IMR-90 (cell line): ENCODE measurements around the gene FLYWCH1. TPM values are rescaled to one million over a fixed set of nuclear protein-coding genes. Genes with fewer than 3 reads are reported as not detected.

ENCODE experiments used
- ATAC-seq: fragments of 200-7000 bp; cut with Tn5 transposase; 2 replicates; pipeline ENCODE4 v1.9.1; 2020; ENCODE audit warnings: low read depth, mild to moderate bottlenecking, moderate library complexity
- BruUV-seq: library from RNA; stranded (reverse); fragments of 400-500 nt; replicated peaks from 2 replicates; lab custom pipeline; 2021; lab: Mats Ljungman, UMichigan
- CTCF ChIA-PET: fragments of 300-600 bp; formaldehyde crosslinking; extraction: SDS; loops from one replicate; lab custom pipeline; 2021; ENCODE audit warnings: antibody characterized with exemption; lab: Yijun Ruan, JAX
- POLR2A ChIA-PET: fragments of 300-600 bp; sonication (Branson Sonifier 250); formaldehyde crosslinking; loops from one replicate; lab custom pipeline; 2022; ENCODE audit warnings: antibody characterized with exemption; ENCODE audit not compliant: unreplicated experiment; lab: Charles Lee
- DNase-seq: peaks from one replicate; pipeline ENCODE4 v3.0.0; 2013
- H2AFZ ChIP-seq: replicated peaks from 2 replicates; pipeline ENCODE3; 2013; ENCODE audit warnings: low read length, mild to moderate bottlenecking; ENCODE audit not compliant: poor library complexity
- H2AK5ac ChIP-seq: 2 replicates; pipeline ENCODE4 v1.6.1; 2013; ENCODE audit warnings: low read depth, low read length, inconsistent platforms
- H2AK9ac ChIP-seq: replicated peaks from 2 replicates; pipeline ENCODE3; 2013; ENCODE audit warnings: mild to moderate bottlenecking, low read depth, low read length, moderate library complexity; ENCODE audit not compliant: poor library complexity
- H2BK120ac ChIP-seq: 2 replicates; pipeline ENCODE4 v1.6.1; 2013; ENCODE audit warnings: low read depth, low read length, inconsistent platforms
- H2BK15ac ChIP-seq: 3 replicates; pipeline ENCODE4 v1.6.1; 2013; ENCODE audit warnings: low read depth, low read length, inconsistent platforms
- H2BK20ac ChIP-seq: 2 replicates; pipeline ENCODE4 v1.6.1; 2013; ENCODE audit warnings: low read depth, mild to moderate bottlenecking, inconsistent platforms, low read length, moderate library complexity
- H2BK5ac ChIP-seq: 2 replicates; pipeline ENCODE4 v1.6.1; 2013; ENCODE audit warnings: mild to moderate bottlenecking, low read depth, low read length, inconsistent platforms; ENCODE audit not compliant: poor library complexity, severe bottlenecking
- H3K14ac ChIP-seq: replicated peaks from 2 replicates; pipeline ENCODE4 v1.6.1; 2013; ENCODE audit warnings: low read depth, low read length, inconsistent platforms
- H3K18ac ChIP-seq: 2 replicates; pipeline ENCODE4 v1.6.1; 2013; ENCODE audit warnings: low read depth, low read length, control low read depth
- H3K23ac ChIP-seq: 2 replicates; pipeline ENCODE4 v1.6.1; 2013; ENCODE audit warnings: low read depth, low read length, inconsistent platforms
- H3K27ac ChIP-seq: 2 replicates; pipeline ENCODE4 v1.5.1; 2013; ENCODE audit warnings: mild to moderate bottlenecking, control low read depth, low read length; ENCODE audit not compliant: insufficient read depth
- H3K27me3 ChIP-seq: 2 replicates; pipeline ENCODE4 v1.6.1; 2013; ENCODE audit warnings: low read length; ENCODE audit not compliant: control insufficient read depth, insufficient read depth
- H3K36me3 ChIP-seq: 2 replicates; pipeline ENCODE4 v1.6.1; 2013; ENCODE audit warnings: low read length, mixed read lengths; ENCODE audit not compliant: control insufficient read depth, insufficient read depth
- H3K4ac ChIP-seq: 2 replicates; pipeline ENCODE4 v1.6.1; 2013; ENCODE audit warnings: low read depth, low read length, inconsistent platforms
- H3K4me1 ChIP-seq: 2 replicates; pipeline ENCODE4 v1.6.1; 2013; ENCODE audit warnings: low read length, mixed read lengths; ENCODE audit not compliant: control insufficient read depth, insufficient read depth
- H3K4me2 ChIP-seq: 2 replicates; pipeline ENCODE4 v1.6.1; 2013; ENCODE audit warnings: low read depth, mild to moderate bottlenecking, control low read depth, low read length, moderate library complexity
- H3K4me3 ChIP-seq: 2 replicates; pipeline ENCODE4 v1.5.1; 2013; ENCODE audit warnings: low read depth, mild to moderate bottlenecking, control low read depth, low read length, moderate library complexity; ENCODE audit not compliant: insufficient read depth
- H3K56ac ChIP-seq: 2 replicates; pipeline ENCODE4 v1.6.1; 2013; ENCODE audit warnings: low read length, inconsistent platforms; ENCODE audit not compliant: insufficient read depth; ENCODE audit errors: extremely low read depth
- H3K79me1 ChIP-seq, 2 experiments: 2 replicates each; pipeline ENCODE4 v1.6.1; 2013; ENCODE audit warnings: low read length in 2 of 2, inconsistent platforms in 1 of 2, low read depth in 1 of 2
- H3K9ac ChIP-seq: 2 replicates; pipeline ENCODE4 v1.6.1; 2013; ENCODE audit warnings: low read depth, low read length, control low read depth
- H3K9me1 ChIP-seq: 2 replicates; pipeline ENCODE4 v1.6.1; 2013; ENCODE audit warnings: low read length, inconsistent platforms; ENCODE audit not compliant: insufficient read depth
- H3K9me3 ChIP-seq: 2 replicates; pipeline ENCODE4 v1.6.1; 2013; ENCODE audit warnings: low read length; ENCODE audit not compliant: control insufficient read depth, insufficient read depth
- H4K20me1 ChIP-seq: 2 replicates; pipeline ENCODE4 v1.6.1; 2013; ENCODE audit warnings: low read length, inconsistent platforms; ENCODE audit not compliant: insufficient read depth
- H4K5ac ChIP-seq: 2 replicates; pipeline ENCODE4 v1.6.1; 2013; ENCODE audit warnings: mild to moderate bottlenecking, low read depth, low read length, control low read depth
- H4K8ac ChIP-seq, 2 experiments: 2 replicates each; pipeline ENCODE4 v1.6.1; 2013; ENCODE audit warnings: low read depth in 2 of 2, low read length in 2 of 2, control low read depth in 1 of 2, inconsistent platforms in 1 of 2
- H4K91ac ChIP-seq: 2 replicates; pipeline ENCODE4 v1.6.1; 2013; ENCODE audit warnings: low read depth, low read length, inconsistent platforms; ENCODE audit not compliant: insufficient read depth
- BHLHE40 ChIP-seq: fragments of 150-350 bp; IDR thresholded peaks from 2 replicates; pipeline ENCODE4 v1.6.1; 2016; ENCODE audit warnings: mild to moderate bottlenecking, low read depth, low read length
- CEBPB ChIP-seq: IDR thresholded peaks from 2 replicates; pipeline ENCODE4 v1.6.1; 2012; ENCODE audit warnings: low read depth, low read length, improper control_type of control experiment
- CHD1 ChIP-seq: IDR thresholded peaks from 2 replicates; pipeline ENCODE4 v1.6.1; 2012; ENCODE audit warnings: low read depth, low read length, improper control_type of control experiment
- FOS ChIP-seq: fragments of 150-350 bp; IDR thresholded peaks from 2 replicates; pipeline ENCODE4 v1.6.1; 2016; ENCODE audit warnings: low read depth, low read length
- MAFK ChIP-seq: IDR thresholded peaks from 2 replicates; pipeline ENCODE4 v1.6.1; 2012; ENCODE audit warnings: low read depth, low read length, improper control_type of control experiment
- MXI1 ChIP-seq: IDR thresholded peaks from 2 replicates; pipeline ENCODE4 v1.6.1; 2012; ENCODE audit warnings: low read depth, mild to moderate bottlenecking, low read length, moderate library complexity, borderline replicate concordance
- NFE2L2 ChIP-seq: fragments of 150-350 bp; IDR thresholded peaks from 2 replicates; pipeline ENCODE4 v1.6.1; 2016; ENCODE audit warnings: low read depth, mild to moderate bottlenecking, low read length
- POLR2A ChIP-seq: IDR thresholded peaks from 2 replicates; pipeline ENCODE4 v1.6.1; 2012; ENCODE audit warnings: mild to moderate bottlenecking, low read depth, low read length
- RAD21 ChIP-seq: IDR thresholded peaks from 2 replicates; pipeline ENCODE4 v1.6.1; 2012; ENCODE audit warnings: low read length, improper control_type of control experiment
- RCOR1 ChIP-seq: IDR thresholded peaks from 2 replicates; pipeline ENCODE4 v1.6.1; 2012; ENCODE audit warnings: mild to moderate bottlenecking, low read length, improper control_type of control experiment; ENCODE audit not compliant: insufficient replicate concordance
- RFX5 ChIP-seq: IDR thresholded peaks from 2 replicates; pipeline ENCODE4 v1.8.0; 2012; ENCODE audit warnings: low read depth, mild to moderate bottlenecking, low read length, moderate library complexity
- SMC3 ChIP-seq: fragments of 150-350 bp; IDR thresholded peaks from 2 replicates; pipeline ENCODE4 v1.6.1; 2016; ENCODE audit warnings: low read depth, mild to moderate bottlenecking, antibody characterized with exemption, low read length, moderate library complexity
- WGBS, 2 experiments: methylation state at CpG; one replicate each; pipeline versions ENCODE4 v1.1.5 to v1.1.7; 2013; ENCODE audit warnings: missing lambda C conversion rate in 2 of 2; ENCODE audit not compliant: insufficient read length in 1 of 2; ENCODE audit errors: extremely low coverage in 2 of 2; 5-methylcytosine and 5-hydroxymethylcytosine counted together
- dilution Hi-C: fragments of 300-500 bp; cut with HindIII; formaldehyde crosslinking; loops from one replicate; pipeline ENCODE4 v1.14.3; 2018; ENCODE audit warnings: low sequenced_read_pairs; ENCODE audit not compliant: unreplicated experiment
- in situ Hi-C: fragments of 300-500 bp; cut with MboI; formaldehyde crosslinking; loops from 3 replicates; pipeline ENCODE4 v1.14.3; 2019; ENCODE audit warnings: low sequenced_read_pairs, inconsistent platforms, mixed read lengths
- intact Hi-C: fragments of 100-400 bp; cut with micrococcal nuclease; formaldehyde crosslinking; loops from 2 replicates; pipeline ENCODE4 v1.10.0; 2022
- polyA plus RNA-seq, 3 experiments: library from polyadenylated mRNA; depleted of rRNA; stranded (reverse); fragments of >200 nt; gene quantifications; 2 replicates each; pipeline ENCODE4 v1.2.3, GENCODE V29; 2012; ENCODE audit warnings: low replicate concordance in 1 of 3
- total RNA-seq: library from RNA; depleted of rRNA; stranded (reverse); fragments of >200 nt; gene quantifications from 2 replicates; pipeline ENCODE4 v1.2.3, GENCODE V29; 2012
- TF ChIP-seq, protein P1 (sequence below): fragments of 150-350 bp; IDR thresholded peaks from 2 replicates; pipeline ENCODE4 v1.6.1; 2017; ENCODE audit warnings: mild to moderate bottlenecking, antibody characterized with exemption, low read length, low read depth
- TF ChIP-seq, protein P2 (sequence below): conservative IDR thresholded peaks from 2 replicates; pipeline ENCODE4 v1.5.1; 2012; ENCODE audit warnings: mild to moderate bottlenecking, low read depth, low read length, improper control_type of control experiment
- TF ChIP-seq, protein P3 (sequence below): fragments of 150-350 bp; IDR thresholded peaks from 2 replicates; pipeline ENCODE4 v1.6.1; 2016; ENCODE audit warnings: low read depth, mild to moderate bottlenecking, low read length, moderate library complexity, borderline replicate concordance

FLYWCH1 gene
- total and polyA plus RNA-seq, 2 of the 4 experiments (the other 2 are of a cell fraction), result 14.3 to 25.2 TPM

DNA sequence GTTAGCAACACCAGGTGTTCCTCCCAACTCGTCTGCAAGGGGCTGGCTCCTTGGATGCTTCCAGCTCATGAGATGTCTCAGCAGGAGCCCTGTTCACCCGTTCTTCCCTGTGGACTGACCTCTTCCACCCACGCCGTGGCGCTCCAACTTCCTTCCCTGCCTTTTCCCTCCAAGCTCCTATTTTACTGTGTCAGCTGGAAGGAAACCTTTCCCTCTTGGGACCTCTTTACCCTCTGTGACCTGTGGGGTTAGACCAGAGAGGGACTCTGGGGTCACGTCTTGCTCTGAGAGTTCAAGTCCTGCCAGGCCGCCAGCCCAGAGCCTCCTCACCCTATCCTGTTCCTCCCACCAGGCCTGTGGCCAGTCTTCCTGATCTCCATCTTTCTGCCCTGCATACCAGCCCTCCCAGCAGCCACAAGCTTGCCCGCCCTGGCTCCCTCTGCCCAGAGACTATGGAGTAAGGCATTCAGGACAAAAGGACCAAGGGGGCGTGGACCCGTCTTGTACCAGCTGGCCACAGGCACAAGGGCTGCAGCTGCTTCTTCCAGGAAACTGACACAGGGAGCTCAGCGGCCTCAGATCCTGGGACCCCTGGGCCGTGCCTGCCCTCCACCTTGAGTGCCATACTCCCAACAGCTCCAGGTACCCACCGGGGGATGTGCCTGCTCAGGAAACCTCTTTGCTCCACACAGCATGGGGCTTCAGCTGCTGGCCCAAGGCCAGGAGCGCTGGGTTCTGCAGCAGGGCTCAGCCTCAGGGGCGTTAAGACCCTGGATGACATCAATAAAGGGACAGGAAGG, 60.5 kb downstream of the FLYWCH1 start:
- CTCF ChIA-PET, result interaction anchor here (0.6 kb wide), 1 partner anchor 14 kb away, joined by 3 read pairs; no protein-coding TSS in a partner anchor
- in situ Hi-C loops (no loop called here), dilution Hi-C loops (no loop called here), intact Hi-C loops (no loop called here)
- Histone ChIP-seq H4K20me1 (peaks cover 24% of the 10 kb centered on the region), H2BK20ac (no peak overlapping the region), H4K5ac (no peak overlapping the region), H3K18ac (no peak overlapping the region), H4K91ac (no peak overlapping the region), H3K4ac (no peak overlapping the region), H3K56ac (no peak overlapping the region), H3K23ac (no peak overlapping the region), H2AK9ac (no peak overlapping the region), H3K4me1 (peaks cover 3% of the 10 kb centered on the region; the same call in 1 of the 2 replicates), H4K8ac (no peak overlapping the region), H3K4me2 (no peak overlapping the region), H3K9ac (no peak overlapping the region), H2BK15ac (no peak overlapping the region), H2AFZ (no peak overlapping the region), H2BK120ac (no peak overlapping the region), H3K9me1 (peaks cover 17% of the 10 kb centered on the region), H3K14ac (no peak overlapping the region), H3K4me3 (no peak overlapping the region), H2AK5ac (no peak overlapping the region), H3K27me3 (peaks cover 4% of the 10 kb centered on the region; the same call in 1 of the 2 replicates), H3K27ac (no peak overlapping the region), H3K79me1 (peaks cover 5 to 26% of the 10 kb centered on the region in 2 experiments; a peak in 3 of 4 replicates), H3K36me3 (peaks cover 2% of the 10 kb centered on the region; the same call in 1 of the 2 replicates), H2BK5ac (no peak overlapping the region), H3K9me3 (no peaks in the 10 kb centered on the region)
- ATAC-seq, result no peak
- 85% methylated on average over 9 of the region's 15 CpGs; no CpG with 5 or more reads in 1 of the 2 experiments for WGBS, 2 experiments
- POLR2A ChIA-PET, result no interaction called here
- no TSS peak for BruUV-seq
- no peak for DNase-seq
- TF ChIP-seq, protein P1, sequence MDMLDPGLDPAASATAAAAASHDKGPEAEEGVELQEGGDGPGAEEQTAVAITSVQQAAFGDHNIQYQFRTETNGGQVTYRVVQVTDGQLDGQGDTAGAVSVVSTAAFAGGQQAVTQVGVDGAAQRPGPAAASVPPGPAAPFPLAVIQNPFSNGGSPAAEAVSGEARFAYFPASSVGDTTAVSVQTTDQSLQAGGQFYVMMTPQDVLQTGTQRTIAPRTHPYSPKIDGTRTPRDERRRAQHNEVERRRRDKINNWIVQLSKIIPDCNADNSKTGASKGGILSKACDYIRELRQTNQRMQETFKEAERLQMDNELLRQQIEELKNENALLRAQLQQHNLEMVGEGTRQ, result no peak
- TF ChIP-seq MXI1 (no peak), RAD21 (no peak), BHLHE40 (no peak), POLR2A (no peak), MAFK (no peak), CEBPB (no peak), RCOR1 (no peak), CHD1 (no peak), RFX5 (no peak), FOS (no peak), NFE2L2 (no peak), SMC3 (no peak)
- TF ChIP-seq, protein P2, sequence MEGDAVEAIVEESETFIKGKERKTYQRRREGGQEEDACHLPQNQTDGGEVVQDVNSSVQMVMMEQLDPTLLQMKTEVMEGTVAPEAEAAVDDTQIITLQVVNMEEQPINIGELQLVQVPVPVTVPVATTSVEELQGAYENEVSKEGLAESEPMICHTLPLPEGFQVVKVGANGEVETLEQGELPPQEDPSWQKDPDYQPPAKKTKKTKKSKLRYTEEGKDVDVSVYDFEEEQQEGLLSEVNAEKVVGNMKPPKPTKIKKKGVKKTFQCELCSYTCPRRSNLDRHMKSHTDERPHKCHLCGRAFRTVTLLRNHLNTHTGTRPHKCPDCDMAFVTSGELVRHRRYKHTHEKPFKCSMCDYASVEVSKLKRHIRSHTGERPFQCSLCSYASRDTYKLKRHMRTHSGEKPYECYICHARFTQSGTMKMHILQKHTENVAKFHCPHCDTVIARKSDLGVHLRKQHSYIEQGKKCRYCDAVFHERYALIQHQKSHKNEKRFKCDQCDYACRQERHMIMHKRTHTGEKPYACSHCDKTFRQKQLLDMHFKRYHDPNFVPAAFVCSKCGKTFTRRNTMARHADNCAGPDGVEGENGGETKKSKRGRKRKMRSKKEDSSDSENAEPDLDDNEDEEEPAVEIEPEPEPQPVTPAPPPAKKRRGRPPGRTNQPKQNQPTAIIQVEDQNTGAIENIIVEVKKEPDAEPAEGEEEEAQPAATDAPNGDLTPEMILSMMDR, result no peak
- TF ChIP-seq, protein P3, sequence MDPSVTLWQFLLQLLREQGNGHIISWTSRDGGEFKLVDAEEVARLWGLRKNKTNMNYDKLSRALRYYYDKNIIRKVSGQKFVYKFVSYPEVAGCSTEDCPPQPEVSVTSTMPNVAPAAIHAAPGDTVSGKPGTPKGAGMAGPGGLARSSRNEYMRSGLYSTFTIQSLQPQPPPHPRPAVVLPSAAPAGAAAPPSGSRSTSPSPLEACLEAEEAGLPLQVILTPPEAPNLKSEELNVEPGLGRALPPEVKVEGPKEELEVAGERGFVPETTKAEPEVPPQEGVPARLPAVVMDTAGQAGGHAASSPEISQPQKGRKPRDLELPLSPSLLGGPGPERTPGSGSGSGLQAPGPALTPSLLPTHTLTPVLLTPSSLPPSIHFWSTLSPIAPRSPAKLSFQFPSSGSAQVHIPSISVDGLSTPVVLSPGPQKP, result no peak
